Skeletal muscle satellite cell (primary cell): ENCODE measurements around the gene OAS3.
"Not testable (repeated sequence)": the region's sequence is repeated elsewhere in the genome, so short reads cannot be mapped to it uniquely, and the experiment has no call there.

Experiments used
- H3K27me3 ChIP-seq: 2 replicates; pipeline ENCODE4 v1.7.0; 2013; ENCODE audit warnings: low read length; ENCODE audit not compliant: control insufficient read depth, insufficient read depth
- H3K36me3 ChIP-seq: 2 replicates; pipeline ENCODE4 v1.7.0; 2013; ENCODE audit warnings: mild to moderate bottlenecking, control low read depth, low read length; ENCODE audit not compliant: insufficient read depth
- H3K4me1 ChIP-seq: 2 replicates; pipeline ENCODE4 v1.7.0; 2013; ENCODE audit warnings: low read length; ENCODE audit not compliant: control insufficient read depth, insufficient read depth
- H3K4me2 ChIP-seq: 2 replicates; pipeline ENCODE4 v1.7.0; 2013; ENCODE audit warnings: mild to moderate bottlenecking, low read length
- H3K4me3 ChIP-seq: 2 replicates; pipeline ENCODE4 v1.7.0; 2013; ENCODE audit warnings: low read length
- H3K9ac ChIP-seq: 2 replicates; pipeline ENCODE4 v1.7.0; 2013; ENCODE audit warnings: mild to moderate bottlenecking, low read depth, low read length, moderate library complexity
- H3K9me3 ChIP-seq: replicated peaks from 2 replicates; pipeline ENCODE4 v1.7.0; 2013; ENCODE audit warnings: mild to moderate bottlenecking, control low read depth, low read length

Gene OAS3

GRCh38 chr12:112907415-112908157 lies 30.7 kb upstream of the OAS3 start:
- no peak overlapping the region for H3K4me3 ChIP-seq

GRCh38 chr12:112908548-112908947 lies 29.7 kb upstream of the OAS3 start:
- Histone ChIP-seq H3K4me1 (peaks cover 12% of the 10 kb centered on the region), H3K36me3 (no peaks in the 10 kb centered on the region), H3K9me3 (peaks cover 10% of the 10 kb centered on the region), H3K27me3 (peaks cover 18% of the 10 kb centered on the region), H3K9ac (no peak overlapping the region), H3K4me3 (no peak overlapping the region), H3K4me2 (no peak overlapping the region)

More at GRCh38 chr12:112907415-112908157, 30.7 kb upstream of the OAS3 start:
- no peaks in the 10 kb centered on the region for H3K36me3 ChIP-seq
- H3K4me2 ChIP-seq, result no peak overlapping the region
- H3K9ac ChIP-seq, result no peak overlapping the region
- H3K4me1 ChIP-seq, result peaks cover 12% of the 10 kb centered on the region
- H3K27me3 ChIP-seq, result peaks cover 18% of the 10 kb centered on the region
- peaks cover 2% of the 10 kb centered on the region for H3K9me3 ChIP-seq

GRCh38 chr12:112909693-112910092 lies 28.6 kb upstream of the OAS3 start:
- Histone ChIP-seq H3K9ac (no peak overlapping the region), H3K4me1 (peaks cover 7% of the 10 kb centered on the region), H3K4me2 (no peak overlapping the region), H3K27me3 (peaks cover 18% of the 10 kb centered on the region), H3K9me3 (peaks cover 10% of the 10 kb centered on the region), H3K36me3 (no peaks in the 10 kb centered on the region), H3K4me3 (no peak overlapping the region)

GRCh38 chr12:112913038-112913688 lies 25.1 kb upstream of the OAS3 start:
- no peak overlapping the region for H3K4me3 ChIP-seq
- H3K9me3 ChIP-seq, result peaks cover 10% of the 10 kb centered on the region
- no peaks in the 10 kb centered on the region for H3K36me3 ChIP-seq
- H3K4me1 ChIP-seq, result no peaks in the 10 kb centered on the region
- no peak overlapping the region for H3K9ac ChIP-seq
- no peak overlapping the region for H3K4me2 ChIP-seq
- H3K27me3 ChIP-seq, result peaks cover 10% of the 10 kb centered on the region

GRCh38 chr12:112913888-112914287 lies 24.4 kb upstream of the OAS3 start:
- not testable (repeated sequence) for H3K9ac ChIP-seq, H3K27me3 ChIP-seq, H3K4me2 ChIP-seq, H3K36me3 ChIP-seq, H3K4me3 ChIP-seq, H3K4me1 ChIP-seq
- H3K9me3 ChIP-seq, result peaks cover 10% of the 10 kb centered on the region

- no peaks in the 10 kb centered on the region for H3K36me3 ChIP-seq
- H3K9ac ChIP-seq, result no peak overlapping the region
- no peak overlapping the region for H3K4me2 ChIP-seq
- peaks cover 5% of the 10 kb centered on the region for H3K27me3 ChIP-seq
- peaks cover 10% of the 10 kb centered on the region for H3K9me3 ChIP-seq
- no peak overlapping the region for H3K4me3 ChIP-seq
- no peaks in the 10 kb centered on the region for H3K4me1 ChIP-seq
Measured at GRCh38 chr12:112916270-112916669, 22.0 kb upstream of the OAS3 start.

- Histone ChIP-seq H3K4me1 (no peaks in the 10 kb centered on the region), H3K36me3 (no peaks in the 10 kb centered on the region), H3K27me3 (peaks cover 15% of the 10 kb centered on the region), H3K4me3 (no peak overlapping the region), H3K9me3 (no peaks in the 10 kb centered on the region), H3K4me2 (no peak overlapping the region), H3K9ac (no peak overlapping the region)
Measured at GRCh38 chr12:112919121-112919520, 19.2 kb upstream of the OAS3 start.

GRCh38 chr12:112924986-112925385 lies 13.3 kb upstream of the OAS3 start:
- no peaks in the 10 kb centered on the region for H3K9me3 ChIP-seq
- no peak overlapping the region for H3K9ac ChIP-seq
- no peaks in the 10 kb centered on the region for H3K36me3 ChIP-seq
- no peak overlapping the region for H3K4me3 ChIP-seq
- H3K4me2 ChIP-seq, result no peak overlapping the region
- H3K4me1 ChIP-seq, result no peaks in the 10 kb centered on the region
- H3K27me3 ChIP-seq, result peaks cover 27% of the 10 kb centered on the region

- not testable (repeated sequence) for H3K9me3 ChIP-seq, H3K4me1 ChIP-seq, H3K4me3 ChIP-seq, H3K36me3 ChIP-seq, H3K9ac ChIP-seq, H3K4me2 ChIP-seq
- H3K27me3 ChIP-seq, result peaks cover 22% of the 10 kb centered on the region
Measured at GRCh38 chr12:112926416-112927033, 11.7 kb upstream of the OAS3 start.

GRCh38 chr12:112927475-112927874 lies 10.8 kb upstream of the OAS3 start:
- no peak overlapping the region for H3K4me2 ChIP-seq
- H3K9ac ChIP-seq, result no peak overlapping the region
- no peak overlapping the region for H3K4me3 ChIP-seq
- no peaks in the 10 kb centered on the region for H3K9me3 ChIP-seq
- H3K36me3 ChIP-seq, result no peaks in the 10 kb centered on the region
- no peaks in the 10 kb centered on the region for H3K4me1 ChIP-seq
- peaks cover 20% of the 10 kb centered on the region for H3K27me3 ChIP-seq

- no peak overlapping the region for H3K4me3 ChIP-seq
- peaks cover 19% of the 10 kb centered on the region for H3K27me3 ChIP-seq
- no peak overlapping the region for H3K4me2 ChIP-seq
- no peaks in the 10 kb centered on the region for H3K4me1 ChIP-seq
- no peak overlapping the region for H3K9ac ChIP-seq
- no peaks in the 10 kb centered on the region for H3K36me3 ChIP-seq
- no peaks in the 10 kb centered on the region for H3K9me3 ChIP-seq
Measured at GRCh38 chr12:112927925-112928324, 10.3 kb upstream of the OAS3 start.
